ENCODE results near the gene TBC1D7.

GRCh38 chr6:13262302-13263230 is 65.8 kb downstream of the TBC1D7 start:
- no peak for TF ChIP-seq CTCF (IDR thresholded peaks at IDR 0.05)
- no peak for TF ChIP-seq POLR2A (IDR thresholded peaks at IDR 0.05)

All from uterus (tissue), 2 donors.